Effector memory CD4-positive, alpha-beta T cell (primary cell): ENCODE results near the gene UBTF.

ENCODE experiments used
- DNase-seq, 3 donors: peaks; one replicate each; pipeline ENCODE4 v3.0.0-alpha.2; 2020
- H3K27ac ChIP-seq: 2 replicates; pipeline ENCODE4 v1.7.0; 2013; ENCODE audit warnings: mild to moderate bottlenecking, low read length, moderate library complexity; ENCODE audit not compliant: insufficient read depth, poor library complexity, severe bottlenecking
- H3K27me3 ChIP-seq: replicated peaks from 2 replicates; pipeline ENCODE4 v1.7.0; 2013; ENCODE audit warnings: mild to moderate bottlenecking, low read length; ENCODE audit not compliant: insufficient read depth, control insufficient read depth, poor library complexity, severe bottlenecking
- H3K36me3 ChIP-seq: 2 replicates; pipeline ENCODE4 v1.7.0; 2013; ENCODE audit warnings: mild to moderate bottlenecking, low read length, moderate library complexity; ENCODE audit not compliant: control insufficient read depth, insufficient read depth
- H3K4me1 ChIP-seq: 2 replicates; pipeline ENCODE4 v1.7.0; 2013; ENCODE audit warnings: low read length, mild to moderate bottlenecking; ENCODE audit not compliant: control insufficient read depth, insufficient read depth, poor library complexity, severe bottlenecking
- H3K4me3 ChIP-seq: 2 replicates; pipeline ENCODE4 v1.7.0; 2013; ENCODE audit warnings: low read length, low read depth, mild to moderate bottlenecking; ENCODE audit not compliant: insufficient read depth, poor library complexity, severe bottlenecking
- H3K9me3 ChIP-seq: 2 replicates; pipeline ENCODE4 v1.7.0; 2013; ENCODE audit warnings: mild to moderate bottlenecking, low read length, moderate library complexity; ENCODE audit not compliant: control insufficient read depth
- total RNA-seq, 3 donors: gene quantifications; one replicate each; lab custom pipeline; 2026; lab: John Stamatoyannopoulos, UW

The UBTF gene
- total RNA-seq, result 190 to 251 (median 201) reads per million in 3 donors

GRCh38 chr17:44219616-44220212 lies at the start of gene UBTF:
TSS of gene UBTF (minus strand) at chr17:44219675. CDS start at chr17:44218229, 1,446 bp downstream.
- H3K4me3 ChIP-seq, result peak within 1 kb of the TSS; percentile 96
- no peaks in the 10 kb centered on the region for H3K9me3 ChIP-seq
- H3K4me1 ChIP-seq, result peaks cover 36% of the 10 kb centered on the region
- H3K36me3 ChIP-seq, result peaks cover 14% of the 10 kb centered on the region
- peak; percentile 64 to 67 (median 65) for DNase-seq
- peak within 1 kb of the TSS; percentile 90 for H3K27ac ChIP-seq
- H3K27me3 ChIP-seq, result no peaks in the 10 kb centered on the region

GRCh38 chr17:44268709-44269534 lies 49.4 kb upstream of the UBTF start:
- no peaks in the 10 kb centered on the region for H3K4me1 ChIP-seq
- no peak overlapping the region for H3K4me3 ChIP-seq
- H3K9me3 ChIP-seq, result no peaks in the 10 kb centered on the region
- H3K36me3 ChIP-seq, result no peaks in the 10 kb centered on the region
- H3K27me3 ChIP-seq, result no peaks in the 10 kb centered on the region
- no peak for DNase-seq
- no peak overlapping the region for H3K27ac ChIP-seq

- DNase-seq, result no peak
- Histone ChIP-seq H3K27ac (no peak within 1 kb of the TSS), H3K9me3 (no peaks in the 10 kb centered on the region), H3K4me1 (no peaks in the 10 kb centered on the region), H3K27me3 (no peaks in the 10 kb centered on the region), H3K36me3 (no peaks in the 10 kb centered on the region), H3K4me3 (no peak within 1 kb of the TSS)
These were observed 48.5 kb upstream of the UBTF start, which contains the start of gene SLC4A1 for GRCh38 chr17:44267818-44268490. TSS of gene SLC4A1 (minus strand) at chr17:44268135. CDS start at chr17:44262866, 5,269 bp downstream.

- Histone ChIP-seq H3K9me3 (no peaks in the 10 kb centered on the region), H3K36me3 (no peaks in the 10 kb centered on the region), H3K27me3 (no peaks in the 10 kb centered on the region), H3K4me3 (no peak overlapping the region), H3K27ac (no peak overlapping the region), H3K4me1 (no peaks in the 10 kb centered on the region)
- no peak for DNase-seq
These were observed 47.6 kb upstream of the UBTF start for GRCh38 chr17:44267165-44267455.

- H3K27ac ChIP-seq, result no peak overlapping the region
- no peak overlapping the region for H3K4me3 ChIP-seq
- no peaks in the 10 kb centered on the region for H3K27me3 ChIP-seq
- no peak for DNase-seq
- no peaks in the 10 kb centered on the region for H3K4me1 ChIP-seq
- H3K9me3 ChIP-seq, result no peaks in the 10 kb centered on the region
- no peaks in the 10 kb centered on the region for H3K36me3 ChIP-seq
These were observed 47.1 kb upstream of the UBTF start for GRCh38 chr17:44266402-44267164.

- Histone ChIP-seq H3K4me3 (no peak overlapping the region), H3K27me3 (no peaks in the 10 kb centered on the region), H3K36me3 (no peaks in the 10 kb centered on the region), H3K27ac (no peak overlapping the region), H3K4me1 (no peaks in the 10 kb centered on the region), H3K9me3 (no peaks in the 10 kb centered on the region)
- no peak for DNase-seq
These were observed 43.9 kb upstream of the UBTF start for GRCh38 chr17:44263345-44263902.

- Histone ChIP-seq H3K36me3 (no peaks in the 10 kb centered on the region), H3K27ac (no peak overlapping the region), H3K9me3 (no peaks in the 10 kb centered on the region), H3K4me3 (no peak overlapping the region), H3K4me1 (no peaks in the 10 kb centered on the region), H3K27me3 (no peaks in the 10 kb centered on the region)
- DNase-seq, result no peak
These were observed 43.3 kb upstream of the UBTF start for GRCh38 chr17:44262654-44263225.

- H3K4me1 ChIP-seq, result no peaks in the 10 kb centered on the region
- H3K36me3 ChIP-seq, result no peaks in the 10 kb centered on the region
- DNase-seq, result no peak
- no peak overlapping the region for H3K27ac ChIP-seq
- H3K4me3 ChIP-seq, result no peak overlapping the region
- no peaks in the 10 kb centered on the region for H3K27me3 ChIP-seq
- no peaks in the 10 kb centered on the region for H3K9me3 ChIP-seq
These were observed 40.8 kb upstream of the UBTF start for GRCh38 chr17:44260296-44260695.

- H3K36me3 ChIP-seq, result no peaks in the 10 kb centered on the region
- no peak overlapping the region for H3K27ac ChIP-seq
- H3K4me1 ChIP-seq, result no peaks in the 10 kb centered on the region
- no peak overlapping the region for H3K4me3 ChIP-seq
- H3K9me3 ChIP-seq, result no peaks in the 10 kb centered on the region
- DNase-seq, result no peak
- no peaks in the 10 kb centered on the region for H3K27me3 ChIP-seq
These were observed 39.4 kb upstream of the UBTF start for GRCh38 chr17:44258811-44259351.
